GM23338 (cell line): Measurements from ENCODE around the gene POMC. TPM values are rescaled to one million over a fixed set of nuclear protein-coding genes. Genes with fewer than 3 reads are reported as not detected.

Experiments used
- polyA plus RNA-seq: library from polyadenylated mRNA; unstranded; fragments of >200 nt; fragmentation: Nextera tagmentation; extraction: Ambion mirVana; gene quantifications from 2 replicates; pipeline ENCODE4 v1.2.1, GENCODE V29; 2016
- total RNA-seq: library from RNA; depleted of rRNA; stranded (reverse); fragments of >200 nt; shearing (Covaris generic); gene quantifications from 2 replicates; pipeline ENCODE4 v1.2.3, GENCODE V29; 2014; rRNA removed

POMC gene
- total and polyA plus RNA-seq, 2 experiments from 2014 or later, result 8.5 to 12.3 TPM

Other genes with a start within 250 kb of the POMC start
- 30.1 and 32.4 TPM in 2 replicates for gene ADCY3, start 248.3 kb downstream of the POMC start, total RNA-seq
- gene ADCY3, start 248.3 kb downstream of the POMC start, polyA plus RNA-seq, result 9.5 and 9.7 TPM in 2 replicates
- gene DNAJC27, start 196.6 kb downstream of the POMC start, total RNA-seq, result 2.4 and 5.3 TPM in 2 replicates
- gene DNAJC27, start 196.6 kb downstream of the POMC start, polyA plus RNA-seq, result 1.9 and 2.6 TPM in 2 replicates
- gene EFR3B, start 126.5 kb downstream of the POMC start, total RNA-seq, result 10.7 and 11.8 TPM in 2 replicates
- gene EFR3B, start 126.5 kb downstream of the POMC start, polyA plus RNA-seq, result 2.9 and 3.3 TPM in 2 replicates
- 67.2 and 80.4 TPM in 2 replicates for gene DNMT3A, start 173.3 kb upstream of the POMC start, total RNA-seq
- gene DNMT3A, start 173.3 kb upstream of the POMC start, polyA plus RNA-seq, result 42.9 and 47.2 TPM in 2 replicates